GM12864 (cell line): ENCODE results near the gene KRT6C.

Experiments
- DNase-seq: peaks from one replicate; pipeline ENCODE4 v3.0.0-alpha.2; 2011; ENCODE audit warnings: low read depth
- H3K4me3 ChIP-seq: 2 replicates; pipeline ENCODE4 v1.5.1; 2011; ENCODE audit warnings: mild to moderate bottlenecking, low read depth, low read length, control low read depth
- CTCF ChIP-seq: IDR thresholded peaks from 2 replicates; pipeline ENCODE4 v1.5.1; 2011; ENCODE audit warnings: low read depth, mild to moderate bottlenecking, moderate library complexity, low read length, control low read depth, inconsistent platforms; ENCODE audit errors: missing control alignments

The KRT6C gene

GRCh38 chr12:52518574-52519386, 45.2 kb upstream of the KRT6C start:
- DNase-seq: no peak
- no peak for TF ChIP-seq CTCF
- no peak overlapping the region for H3K4me3 ChIP-seq

GRCh38 chr12:52517888-52518287, 44.3 kb upstream of the KRT6C start:
- DNase-seq: no peak
- no peak for TF ChIP-seq CTCF
- H3K4me3 ChIP-seq: no peak overlapping the region

GRCh38 chr12:52517005-52517835, 43.6 kb upstream of the KRT6C start:
- TF ChIP-seq CTCF: no peak
- no peak overlapping the region for H3K4me3 ChIP-seq
- no peak for DNase-seq

- no peak for TF ChIP-seq CTCF
- H3K4me3 ChIP-seq: no peak overlapping the region
- DNase-seq: no peak
These were observed 42.6 kb upstream of the KRT6C start for GRCh38 chr12:52515927-52516831.

GRCh38 chr12:52515319-52515646, 41.7 kb upstream of the KRT6C start:
- TF ChIP-seq CTCF: no peak
- no peak overlapping the region for H3K4me3 ChIP-seq
- DNase-seq: no peak

- H3K4me3 ChIP-seq: no peak overlapping the region
- no peak for DNase-seq
- no peak for TF ChIP-seq CTCF
These were observed 41.1 kb upstream of the KRT6C start for GRCh38 chr12:52514471-52515318.
